ENCODE measurements around the gene BCAM.

The BCAM gene

DNA sequence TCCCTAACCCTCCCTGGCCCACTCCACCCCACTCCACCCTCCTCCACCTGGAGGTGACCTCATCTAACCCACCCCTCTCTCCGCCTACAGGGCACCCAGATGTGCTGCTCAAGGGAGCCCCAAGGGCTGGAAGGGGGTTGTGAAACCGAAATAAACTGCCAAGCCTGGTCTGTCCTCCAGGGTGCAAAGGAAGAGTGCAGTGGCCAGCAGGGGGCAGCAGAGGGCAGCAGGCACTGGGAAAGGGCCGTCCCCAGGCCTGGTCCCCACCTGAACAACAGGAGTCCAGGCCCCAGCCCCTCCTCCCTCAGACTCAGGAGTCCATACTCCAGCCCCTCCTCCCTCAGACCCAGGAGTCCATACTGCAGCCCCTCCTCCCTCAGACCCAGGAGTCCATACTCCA, 8.4 kb upstream of the BCAM start:
- H4K20me1 ChIP-seq (ENCODE audit: control insufficient read depth, insufficient read depth, low read depth, low read length): no peaks in the 10 kb centered on the region
- no peaks in the 10 kb centered on the region for H3F3A ChIP-seq (ENCODE audit: control insufficient read depth, insufficient read depth)
- H3K79me2 ChIP-seq (ENCODE audit: control insufficient read depth, low read length): no peaks in the 10 kb centered on the region
- H3K36me3 ChIP-seq (ENCODE audit: control insufficient read depth, low read length): no peaks in the 10 kb centered on the region
- H3K9me2 ChIP-seq (replicated peaks; ENCODE audit: control insufficient read depth, low read length): no peaks in the 10 kb centered on the region
- peaks cover 15% of the 10 kb centered on the region; the same call in 1 of the 2 replicates for H3K27me3 ChIP-seq (ENCODE audit: control insufficient read depth, low read length)
- TF ChIP-seq, protein P1, sequence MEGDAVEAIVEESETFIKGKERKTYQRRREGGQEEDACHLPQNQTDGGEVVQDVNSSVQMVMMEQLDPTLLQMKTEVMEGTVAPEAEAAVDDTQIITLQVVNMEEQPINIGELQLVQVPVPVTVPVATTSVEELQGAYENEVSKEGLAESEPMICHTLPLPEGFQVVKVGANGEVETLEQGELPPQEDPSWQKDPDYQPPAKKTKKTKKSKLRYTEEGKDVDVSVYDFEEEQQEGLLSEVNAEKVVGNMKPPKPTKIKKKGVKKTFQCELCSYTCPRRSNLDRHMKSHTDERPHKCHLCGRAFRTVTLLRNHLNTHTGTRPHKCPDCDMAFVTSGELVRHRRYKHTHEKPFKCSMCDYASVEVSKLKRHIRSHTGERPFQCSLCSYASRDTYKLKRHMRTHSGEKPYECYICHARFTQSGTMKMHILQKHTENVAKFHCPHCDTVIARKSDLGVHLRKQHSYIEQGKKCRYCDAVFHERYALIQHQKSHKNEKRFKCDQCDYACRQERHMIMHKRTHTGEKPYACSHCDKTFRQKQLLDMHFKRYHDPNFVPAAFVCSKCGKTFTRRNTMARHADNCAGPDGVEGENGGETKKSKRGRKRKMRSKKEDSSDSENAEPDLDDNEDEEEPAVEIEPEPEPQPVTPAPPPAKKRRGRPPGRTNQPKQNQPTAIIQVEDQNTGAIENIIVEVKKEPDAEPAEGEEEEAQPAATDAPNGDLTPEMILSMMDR (IDR thresholded peaks at IDR 0.05; ENCODE audit: low read depth, low read length, poor library complexity, severe bottlenecking): peak; percentile 89
- no peak for TF ChIP-seq EZH2phosphoT487 (IDR thresholded peaks at IDR 0.05; ENCODE audit: borderline replicate concordance, low read length)
- H3K4me1 ChIP-seq (ENCODE audit: control insufficient read depth, low read length): no peaks in the 10 kb centered on the region
- no peak overlapping the region for H3K27ac ChIP-seq (ENCODE audit: low read depth, low read length)
- no peak overlapping the region for H3K4me2 ChIP-seq (ENCODE audit: low read length)
- H3K9me3 ChIP-seq (ENCODE audit: control insufficient read depth, insufficient read depth, low read length): no peaks in the 10 kb centered on the region
- no peak overlapping the region for H3K4me3 ChIP-seq (ENCODE audit: low read length)

DNA sequence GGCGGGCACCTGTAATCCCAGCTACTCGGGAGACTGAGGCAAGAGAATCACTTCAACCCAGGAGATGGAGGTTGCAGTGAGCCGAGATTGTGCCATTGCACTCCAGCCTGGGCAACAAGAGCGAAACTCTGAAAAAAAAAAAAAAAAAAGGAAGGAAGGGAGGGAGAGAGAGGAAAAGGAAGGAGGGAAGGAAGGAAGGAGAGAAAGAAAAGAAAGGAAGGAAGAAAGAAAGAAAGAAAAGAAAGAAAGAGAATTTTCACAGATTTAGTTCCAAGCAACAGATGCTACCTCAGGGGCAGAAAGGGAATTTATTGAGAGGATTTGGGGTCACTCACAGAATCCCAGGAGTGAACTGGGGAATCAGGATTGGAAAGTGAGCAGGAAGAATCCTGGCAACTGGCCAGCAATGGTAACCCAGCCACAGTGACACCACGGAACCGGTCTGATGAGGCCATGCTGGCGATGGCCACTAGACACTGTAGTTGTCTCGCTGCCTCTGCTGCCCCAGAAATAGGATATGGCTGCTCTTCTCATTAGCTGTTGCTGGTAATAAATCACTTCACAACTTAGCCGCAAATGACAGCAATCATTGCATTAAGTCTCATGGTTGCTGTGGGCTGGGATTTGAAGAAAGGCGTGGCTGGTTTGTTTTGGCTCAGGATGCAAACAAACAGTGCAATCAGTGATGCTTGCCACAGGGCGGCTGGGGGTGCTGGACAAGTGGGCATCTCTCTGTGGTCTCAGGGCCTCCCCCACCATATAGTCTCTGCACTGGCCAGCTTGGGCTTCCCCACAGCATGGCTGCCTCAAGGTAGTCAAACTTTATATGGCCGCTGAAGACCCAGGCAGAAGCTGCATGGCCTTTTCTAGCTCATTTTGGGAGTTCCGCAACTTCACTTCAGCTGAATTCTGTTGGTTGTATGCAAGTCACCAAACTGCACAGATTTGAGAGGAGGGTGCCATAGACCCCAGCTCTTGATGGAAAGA, 5.2 kb upstream of the BCAM start:
- Histone ChIP-seq H3K9me3 (ENCODE audit: control insufficient read depth, insufficient read depth, low read length) (no peaks in the 10 kb centered on the region), H3K4me1 (ENCODE audit: control insufficient read depth, low read length) (no peaks in the 10 kb centered on the region), H3K4me3 (ENCODE audit: low read length) (no peak overlapping the region), H3K9me2 (replicated peaks; ENCODE audit: control insufficient read depth, low read length) (no peaks in the 10 kb centered on the region), H3K27me3 (ENCODE audit: control insufficient read depth, low read length) (peaks cover 7% of the 10 kb centered on the region), H3F3A (ENCODE audit: control insufficient read depth, insufficient read depth) (no peaks in the 10 kb centered on the region), H3K79me2 (ENCODE audit: control insufficient read depth, low read length) (no peaks in the 10 kb centered on the region), H4K20me1 (ENCODE audit: control insufficient read depth, insufficient read depth, low read depth, low read length) (no peaks in the 10 kb centered on the region), H3K36me3 (ENCODE audit: control insufficient read depth, low read length) (no peaks in the 10 kb centered on the region), H3K4me2 (ENCODE audit: low read length) (no peak overlapping the region), H3K27ac (ENCODE audit: low read depth, low read length) (no peak overlapping the region)
- TF ChIP-seq, protein P1 (IDR thresholded peaks at IDR 0.05; ENCODE audit: low read depth, low read length, poor library complexity, severe bottlenecking): no peak

DNA sequence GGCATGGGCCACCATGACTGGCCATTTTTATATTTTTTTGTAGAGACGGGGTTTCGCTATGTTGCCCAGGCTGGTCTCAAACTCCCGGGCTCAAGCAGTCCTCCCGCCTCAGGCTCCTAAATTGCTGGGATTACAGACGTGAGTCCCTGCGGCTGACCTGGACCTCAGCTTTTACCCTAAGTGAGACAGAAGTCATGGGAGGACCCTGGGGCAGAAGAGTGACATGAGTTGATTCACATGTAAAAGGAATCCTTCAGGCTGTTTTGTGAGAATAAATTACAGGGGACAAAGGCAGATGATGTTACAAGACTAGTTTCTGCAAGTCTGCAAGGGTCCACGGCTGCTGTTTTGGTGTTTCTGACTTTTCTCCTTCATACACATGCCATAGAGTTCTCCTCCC, 2.6 kb upstream of the BCAM start:
- H3K27me3 ChIP-seq (ENCODE audit: control insufficient read depth, low read length): peaks cover 4% of the 10 kb centered on the region; the same call in 1 of the 2 replicates
- H3K9me2 ChIP-seq (replicated peaks; ENCODE audit: control insufficient read depth, low read length): no peaks in the 10 kb centered on the region
- H3K4me3 ChIP-seq (ENCODE audit: low read length): no peak overlapping the region
- no peaks in the 10 kb centered on the region for H3K79me2 ChIP-seq (ENCODE audit: control insufficient read depth, low read length)
- TF ChIP-seq EZH2phosphoT487 (IDR thresholded peaks at IDR 0.05; ENCODE audit: borderline replicate concordance, low read length): no peak
- TF ChIP-seq, protein P1 (IDR thresholded peaks at IDR 0.05; ENCODE audit: low read depth, low read length, poor library complexity, severe bottlenecking): no peak
- H3K4me2 ChIP-seq (ENCODE audit: low read length): no peak overlapping the region
- no peaks in the 10 kb centered on the region for H3K36me3 ChIP-seq (ENCODE audit: control insufficient read depth, low read length)
- no peaks in the 10 kb centered on the region for H3F3A ChIP-seq (ENCODE audit: control insufficient read depth, insufficient read depth)
- no peaks in the 10 kb centered on the region for H3K9me3 ChIP-seq (ENCODE audit: control insufficient read depth, insufficient read depth, low read length)
- no peaks in the 10 kb centered on the region for H4K20me1 ChIP-seq (ENCODE audit: control insufficient read depth, insufficient read depth, low read depth, low read length)
- H3K4me1 ChIP-seq (ENCODE audit: control insufficient read depth, low read length): no peaks in the 10 kb centered on the region
- H3K27ac ChIP-seq (ENCODE audit: low read depth, low read length): no peak overlapping the region
